Lung (tissue), 12 donors: ENCODE results near the gene ACOX1. TPM values are rescaled to one million over a fixed set of nuclear protein-coding genes. Genes with fewer than 3 reads are reported as not detected.

Source experiments
- ATAC-seq: fragments of 200-7000 bp; cut with Tn5 transposase; one replicate; pipeline ENCODE4 v1.9.1; 2020; ENCODE audit warnings: moderate number of reproducible peaks; ENCODE audit not compliant: insufficient read depth, low FRiP score
- DNase-seq, 3 donors: peaks; one replicate each; pipeline ENCODE4 v3.0.0-alpha.2; 2013 to 2017
- H3K27ac ChIP-seq, 2 donors: one replicate each; pipeline ENCODE4 v1.5.1; 2013; ENCODE audit warnings: mild to moderate bottlenecking in 2 of 2, moderate library complexity in 2 of 2, control low read depth in 1 of 2, inconsistent platforms in 1 of 2, low read depth in 1 of 2, low read length in 1 of 2
- H3K27me3 ChIP-seq, 3 donors: one replicate each; pipeline ENCODE4 v1.5.1; 2013; ENCODE audit warnings: low read length in 2 of 3; ENCODE audit not compliant: control insufficient read depth in 3 of 3, insufficient read depth in 3 of 3
- H3K36me3 ChIP-seq, 4 donors: one replicate each; pipeline ENCODE4 v1.5.1; 2013; ENCODE audit warnings: low read length in 4 of 4, mild to moderate bottlenecking in 1 of 4, moderate library complexity in 1 of 4; ENCODE audit not compliant: control insufficient read depth in 4 of 4, insufficient read depth in 4 of 4
- H3K4me1 ChIP-seq, 5 donors: one replicate each; pipeline ENCODE4 v1.5.1; 2013; ENCODE audit warnings: low read length in 5 of 5, mild to moderate bottlenecking in 2 of 5, moderate library complexity in 1 of 5; ENCODE audit not compliant: control insufficient read depth in 5 of 5, insufficient read depth in 5 of 5
- H3K4me3 ChIP-seq: one replicate; pipeline ENCODE4 v1.5.1; 2013; ENCODE audit warnings: mild to moderate bottlenecking, control low read depth, moderate library complexity
- H3K9ac ChIP-seq, 2 donors: one replicate each; pipeline ENCODE4 v1.5.1; 2013; ENCODE audit warnings: low read length in 2 of 2, control low read depth in 1 of 2; ENCODE audit not compliant: insufficient read depth in 1 of 2
- H3K9me3 ChIP-seq, 4 donors: one replicate each; pipeline ENCODE4 v1.5.1; 2013; ENCODE audit warnings: low read length in 3 of 4, mild to moderate bottlenecking in 1 of 4, moderate library complexity in 1 of 4; ENCODE audit not compliant: control insufficient read depth in 4 of 4, insufficient read depth in 3 of 4
- WGBS, 2 donors: extraction: QIAGEN DNeasy Blood & Tissue Kit; methylation state at CpG; one replicate each; pipeline ENCODE4 v1.1.7; 2013; 5-methylcytosine and 5-hydroxymethylcytosine counted together
- polyA plus RNA-seq, 2 donors: library from polyadenylated mRNA; stranded (reverse); fragments of 200-250 nt; gene quantifications; one replicate each; pipeline ENCODE4 v1.2.1, GENCODE V29; 2013
- total RNA-seq, 2 donors: library from RNA; depleted of rRNA in 1 of 2; stranded (reverse); fragments of >200 nt in 1 of 2; gene quantifications; one replicate each; pipeline ENCODE4 v1.2.1, GENCODE V29; 2014 to 2021
- TF ChIP-seq, protein P1 (sequence below): IDR thresholded peaks from 2 replicates; pipeline ENCODE4 v1.5.1; 2012; ENCODE audit warnings: mild to moderate bottlenecking; ENCODE audit errors: control extremely low read depth, extremely low read depth
- donor health status: control.
- donor health status: control.
- donor health status: Bipolar disorder and iron deficiency.
- donor health status: healthy.
- donor health status: DM: yes; HTN: yes; CAD: no.

The ACOX1 gene
- total and polyA plus RNA-seq, 4 donors: 19.9 to 80.1 (median 45.9) TPM

- WGBS, 2 donors: 92 to 93% methylated on average over 7 of the region's 7 CpGs
- ATAC-seq: no peak
- Histone ChIP-seq H3K27me3 (no peaks in the 10 kb centered on the region), H3K4me3 (no peak overlapping the region), H3K36me3 (peaks cover 0 to 4% (median 0%) of the 10 kb centered on the region in 4 donors), H3K9ac (no peak overlapping the region), H3K27ac (peak overlapping the region in 1 of 2 donors; percentile 30), H3K4me1 (peaks cover 0 to 48% (median 15%) of the 10 kb centered on the region in 5 donors), H3K9me3 (no peaks in the 10 kb centered on the region)
- TF ChIP-seq, protein P1, sequence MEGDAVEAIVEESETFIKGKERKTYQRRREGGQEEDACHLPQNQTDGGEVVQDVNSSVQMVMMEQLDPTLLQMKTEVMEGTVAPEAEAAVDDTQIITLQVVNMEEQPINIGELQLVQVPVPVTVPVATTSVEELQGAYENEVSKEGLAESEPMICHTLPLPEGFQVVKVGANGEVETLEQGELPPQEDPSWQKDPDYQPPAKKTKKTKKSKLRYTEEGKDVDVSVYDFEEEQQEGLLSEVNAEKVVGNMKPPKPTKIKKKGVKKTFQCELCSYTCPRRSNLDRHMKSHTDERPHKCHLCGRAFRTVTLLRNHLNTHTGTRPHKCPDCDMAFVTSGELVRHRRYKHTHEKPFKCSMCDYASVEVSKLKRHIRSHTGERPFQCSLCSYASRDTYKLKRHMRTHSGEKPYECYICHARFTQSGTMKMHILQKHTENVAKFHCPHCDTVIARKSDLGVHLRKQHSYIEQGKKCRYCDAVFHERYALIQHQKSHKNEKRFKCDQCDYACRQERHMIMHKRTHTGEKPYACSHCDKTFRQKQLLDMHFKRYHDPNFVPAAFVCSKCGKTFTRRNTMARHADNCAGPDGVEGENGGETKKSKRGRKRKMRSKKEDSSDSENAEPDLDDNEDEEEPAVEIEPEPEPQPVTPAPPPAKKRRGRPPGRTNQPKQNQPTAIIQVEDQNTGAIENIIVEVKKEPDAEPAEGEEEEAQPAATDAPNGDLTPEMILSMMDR: no peak
- DNase-seq: no peak
Observed at GRCh38 chr17:75981019-75981615, 2.2 kb upstream of the ACOX1 start.

- 81 to 82% methylated on average over 18 of the region's 18 CpGs for WGBS, 2 donors
- peak overlapping the region; percentile 94 to 97 for H3K27ac ChIP-seq
- TF ChIP-seq, protein P1: no peak
- no peaks in the 10 kb centered on the region for H3K9me3 ChIP-seq
- no peak for ATAC-seq
- peaks cover 0 to 51% (median 15%) of the 10 kb centered on the region in 5 donors for H3K4me1 ChIP-seq
- peaks cover 0 to 4% (median 0%) of the 10 kb centered on the region in 4 donors for H3K36me3 ChIP-seq
- H3K27me3 ChIP-seq: no peaks in the 10 kb centered on the region
- DNase-seq: no peak
- peak overlapping the region; percentile 75 to 98 for H3K9ac ChIP-seq
- no peak overlapping the region for H3K4me3 ChIP-seq
Observed at GRCh38 chr17:75980188-75981018, 1.4 kb upstream of the ACOX1 start.

DNA sequence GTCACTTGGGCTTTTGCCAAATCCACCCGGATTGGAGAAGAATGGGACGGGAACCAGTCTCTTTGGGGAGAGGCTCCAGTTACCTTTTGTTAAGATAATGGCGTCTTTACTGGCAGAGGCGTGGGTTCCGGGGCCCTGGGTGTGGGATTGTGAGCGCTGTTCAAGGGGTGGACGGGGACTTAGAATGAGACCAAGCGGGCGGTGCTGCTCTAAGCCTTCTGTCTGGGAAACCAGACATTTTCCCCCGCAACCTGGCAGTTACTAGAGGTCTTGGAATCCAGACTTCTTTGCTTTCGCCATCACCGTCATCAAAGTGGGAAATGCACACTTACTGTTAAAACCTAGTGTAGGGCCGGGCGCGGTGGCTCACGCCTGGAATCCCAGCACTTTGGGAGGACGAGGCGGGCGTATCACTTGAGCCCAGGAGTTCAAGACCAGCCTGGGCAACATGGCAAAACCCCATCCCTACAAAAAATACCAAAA lies 780 bp upstream of the ACOX1 start:
- 2 to 3% methylated on average over 19 of the region's 19 CpGs for WGBS, 2 donors
- ATAC-seq (no peak), DNase-seq (no peak)
- TF ChIP-seq, protein P1: no peak
- H3K36me3 ChIP-seq: peaks cover 0 to 3% (median 0%) of the 10 kb centered on the region in 4 donors
- no peaks in the 10 kb centered on the region for H3K9me3 ChIP-seq
- peak overlapping the region; percentile 75 to 98 for H3K9ac ChIP-seq
- peak overlapping the region; percentile 94 to 97 for H3K27ac ChIP-seq
- peaks cover 0 to 51% (median 15%) of the 10 kb centered on the region in 5 donors for H3K4me1 ChIP-seq
- H3K27me3 ChIP-seq: no peaks in the 10 kb centered on the region
- H3K4me3 ChIP-seq: peak overlapping the region; percentile 38
